GM19467 (cell line): Measurements from ENCODE around the gene ZFP36L1.
"Not testable (repeated sequence)": the region's sequence is repeated elsewhere in the genome, so short reads cannot be mapped to it uniquely, and the experiment has no call there.

Source experiments
- ATAC-seq: cut with Tn5 transposase; IDR thresholded peaks from one replicate; pipeline ENCODE4 v1.9.1; 2021; ENCODE audit warnings: mild to moderate bottlenecking, moderate library complexity; ENCODE audit not compliant: unreplicated experiment

Gene ZFP36L1

GRCh38 chr14:68767248-68767645 is 25.6 kb downstream of the ZFP36L1 start:
- ATAC-seq: no peak

- ATAC-seq: no peak
These were observed 26.3 kb downstream of the ZFP36L1 start for GRCh38 chr14:68766299-68767247.

GRCh38 chr14:68763843-68764242 is 29.0 kb downstream of the ZFP36L1 start:
- ATAC-seq: not testable (repeated sequence)

- ATAC-seq: no peak
These were observed 29.7 kb downstream of the ZFP36L1 start for GRCh38 chr14:68762953-68763764.

GRCh38 chr14:68761391-68761790 is 31.5 kb downstream of the ZFP36L1 start:
- no peak for ATAC-seq

GRCh38 chr14:68760761-68761160 is 32.1 kb downstream of the ZFP36L1 start:
- ATAC-seq: no peak

- no peak for ATAC-seq
These were observed 32.9 kb downstream of the ZFP36L1 start for GRCh38 chr14:68759937-68760336.

- ATAC-seq: no peak
These were observed 33.8 kb downstream of the ZFP36L1 start for GRCh38 chr14:68759017-68759560.

- no peak for ATAC-seq
These were observed 34.6 kb downstream of the ZFP36L1 start for GRCh38 chr14:68758301-68758700.

- no peak for ATAC-seq
These were observed 35.2 kb downstream of the ZFP36L1 start for GRCh38 chr14:68757618-68758081.

- no peak for ATAC-seq
These were observed 36.1 kb downstream of the ZFP36L1 start for GRCh38 chr14:68756734-68757133.

GRCh38 chr14:68756000-68756481 is 36.8 kb downstream of the ZFP36L1 start:
- ATAC-seq: no peak

- ATAC-seq: no peak
These were observed 37.9 kb downstream of the ZFP36L1 start for GRCh38 chr14:68755016-68755353.

GRCh38 chr14:68753690-68754089 is 39.2 kb downstream of the ZFP36L1 start:
- no peak for ATAC-seq

GRCh38 chr14:68752271-68753006 is 40.4 kb downstream of the ZFP36L1 start:
- ATAC-seq: no peak

- no peak for ATAC-seq
These were observed 43.1 kb downstream of the ZFP36L1 start for GRCh38 chr14:68749487-68750475.

GRCh38 chr14:68748691-68749090 is 44.2 kb downstream of the ZFP36L1 start:
- no peak for ATAC-seq

GRCh38 chr14:68748260-68748659 is 44.6 kb downstream of the ZFP36L1 start:
- no peak for ATAC-seq

GRCh38 chr14:68747393-68747792 is 45.5 kb downstream of the ZFP36L1 start:
- ATAC-seq: no peak
